GM18951 (cell line): ENCODE results near the gene VAV1.

ENCODE experiments used
- POLR2A ChIP-seq: IDR thresholded peaks from 4 replicates; pipeline ENCODE4 v1.6.1; 2011; ENCODE audit warnings: mild to moderate bottlenecking; ENCODE audit not compliant: insufficient read length, insufficient read depth; ENCODE audit errors: extremely low read depth
- in situ Hi-C: fragments of 300-500 bp; cut with MboI; formaldehyde crosslinking; loops from one replicate; pipeline ENCODE4 v1.12.0; 2022; ENCODE audit warnings: low sequenced_read_pairs, mixed read lengths, inconsistent platforms; ENCODE audit not compliant: unreplicated experiment

The VAV1 gene

GRCh38 chr19:6772028-6772865 lies at the start of gene VAV1:
VAV1 (plus strand) TSS chr19:6772708; CDS start chr19:6772808, 100 bp downstream.
- in situ Hi-C loops: no loop called here

GRCh38 chr19:6723108-6723618 lies 49.3 kb upstream of the VAV1 start:
- TF ChIP-seq POLR2A: no peak
- in situ Hi-C loops: no loop called here

More at GRCh38 chr19:6772028-6772865, at the start of gene VAV1:
- TF ChIP-seq POLR2A: peak; percentile 89

GRCh38 chr19:6723738-6724137 lies 48.8 kb upstream of the VAV1 start:
- TF ChIP-seq POLR2A: no peak
- in situ Hi-C loops: no loop called here

GRCh38 chr19:6724631-6725492 lies 47.6 kb upstream of the VAV1 start:
- no peak for TF ChIP-seq POLR2A
- in situ Hi-C loops: no loop called here

- no peak for TF ChIP-seq POLR2A
- in situ Hi-C loops: no loop called here
These were observed 46.8 kb upstream of the VAV1 start for GRCh38 chr19:6725513-6726231.

GRCh38 chr19:6728346-6728745 lies 44.2 kb upstream of the VAV1 start:
- in situ Hi-C loops: no loop called here
- no peak for TF ChIP-seq POLR2A

GRCh38 chr19:6729573-6730152 lies 42.8 kb upstream of the VAV1 start:
- TF ChIP-seq POLR2A: no peak
- in situ Hi-C loops: loop anchor here (10.0 kb wide), 1 partner anchor 205 kb away; no protein-coding TSS in a partner anchor

GRCh38 chr19:6730153-6730804 lies 42.2 kb upstream of the VAV1 start:
- in situ Hi-C loops: loop anchor here (10.0 kb wide), 1 partner anchor 205 kb away; no protein-coding TSS in a partner anchor
- TF ChIP-seq POLR2A: no peak

- in situ Hi-C loops: loop anchor here (10.0 kb wide), 1 partner anchor 206 kb away; no protein-coding TSS in a partner anchor
- no peak for TF ChIP-seq POLR2A
These were observed 41.4 kb upstream of the VAV1 start for GRCh38 chr19:6730941-6731670.

- TF ChIP-seq POLR2A: no peak
- in situ Hi-C loops: loop anchor here (10.0 kb wide), 1 partner anchor 207 kb away; no protein-coding TSS in a partner anchor
These were observed 40.7 kb upstream of the VAV1 start for GRCh38 chr19:6731822-6732221.

GRCh38 chr19:6732803-6733337 lies 39.6 kb upstream of the VAV1 start:
- TF ChIP-seq POLR2A: no peak
- in situ Hi-C loops: loop anchor here (10.0 kb wide), 1 partner anchor 208 kb away; no protein-coding TSS in a partner anchor
